ENCODE data around the gene ADCY5. TPM values are rescaled to one million over a fixed set of nuclear protein-coding genes. Genes with fewer than 3 reads are reported as not detected.

Gene ADCY5
- polyA plus RNA-seq, 3 donors: not detected

- H3K79me2 ChIP-seq (ENCODE audit: insufficient read depth, low read length): no peaks in the 10 kb centered on the region
- H3K27me3 ChIP-seq (ENCODE audit: control insufficient read depth in 2 of 2, insufficient read depth in 2 of 2, low read length in 2 of 2): no peaks in the 10 kb centered on the region
- peaks cover 8 to 17% (median 16%) of the 10 kb centered on the region in 3 donors for H3K27me3 Mint-ChIP-seq (ENCODE audit: low read depth in 3 of 3)
- peaks cover 0 to 2% (median 0%) of the 10 kb centered on the region in 7 donors for H3K9me3 Mint-ChIP-seq
- WGBS (ENCODE audit: insufficient coverage): 100% methylated on average over 2 of the region's 6 CpGs
- H3K9ac ChIP-seq (ENCODE audit: insufficient read depth, low read length, poor library complexity, severe bottlenecking): no peak overlapping the region
- no peak for TF ChIP-seq CTCF (IDR thresholded peaks at IDR 0.05)
- H3K4me3 ChIP-seq (replicated peaks in 1 of 3; ENCODE audit: low read depth in 2 of 3, low read length in 3 of 3): no peak overlapping the region
- no peaks in the 10 kb centered on the region for H4K20me1 ChIP-seq (ENCODE audit: insufficient read depth, low read length)
- no peak for DNase-seq
- H3K4me2 ChIP-seq (replicated peaks; ENCODE audit: extremely low read depth, low read length, poor library complexity, severe bottlenecking): no peak overlapping the region
- H3K4me3 Mint-ChIP-seq: no peak overlapping the region
- H3K27ac ChIP-seq (ENCODE audit: low read depth in 1 of 2, low read length in 2 of 2): no peak overlapping the region
- no peaks in the 10 kb centered on the region for H3K36me3 ChIP-seq (replicated peaks in 1 of 2; ENCODE audit: control insufficient read depth in 1 of 2, insufficient read depth in 2 of 2, low read length in 2 of 2)
- no peak overlapping the region for H2AFZ ChIP-seq (ENCODE audit: insufficient read depth, low read depth, low read length, poor library complexity, severe bottlenecking)
- H3K9me3 ChIP-seq (replicated peaks in 1 of 2; ENCODE audit: control insufficient read depth in 1 of 2, insufficient read depth in 1 of 2, low read length in 2 of 2): no peaks in the 10 kb centered on the region
- no peaks in the 10 kb centered on the region for H3K4me1 Mint-ChIP-seq
- H3K27ac Mint-ChIP-seq: no peak overlapping the region
- no peaks in the 10 kb centered on the region for H3K36me3 Mint-ChIP-seq
- H3K4me1 ChIP-seq (ENCODE audit: control insufficient read depth in 1 of 2, insufficient read depth in 2 of 2, low read length in 2 of 2): no peaks in the 10 kb centered on the region
- intact Hi-C loops (cut with micrococcal nuclease): no loop called here
These were observed 138.1 kb downstream of the ADCY5 start for GRCh38 chr3:123310741-123311140.

GRCh38 chr3:123310186-123310585 is 138.7 kb downstream of the ADCY5 start:
- Mint-ChIP-seq H3K27me3 (ENCODE audit: low read depth in 3 of 3) (peaks cover 9 to 18% (median 15%) of the 10 kb centered on the region in 3 donors), H3K9me3 (peaks cover 0 to 2% (median 0%) of the 10 kb centered on the region in 7 donors), H3K27ac (no peak overlapping the region), H3K4me3 (no peak overlapping the region), H3K36me3 (no peaks in the 10 kb centered on the region), H3K4me1 (no peaks in the 10 kb centered on the region)
- no peak overlapping the region for H3K4me2 ChIP-seq (replicated peaks; ENCODE audit: extremely low read depth, low read length, poor library complexity, severe bottlenecking)
- no peaks in the 10 kb centered on the region for H3K79me2 ChIP-seq (ENCODE audit: insufficient read depth, low read length)
- H3K9ac ChIP-seq (ENCODE audit: insufficient read depth, low read length, poor library complexity, severe bottlenecking): no peak overlapping the region
- WGBS (ENCODE audit: insufficient coverage): 97% methylated on average over 7 of the region's 8 CpGs
- no peak overlapping the region for H3K4me3 ChIP-seq (replicated peaks in 1 of 3; ENCODE audit: low read depth in 2 of 3, low read length in 3 of 3)
- H4K20me1 ChIP-seq (ENCODE audit: insufficient read depth, low read length): no peaks in the 10 kb centered on the region
- H3K4me1 ChIP-seq (ENCODE audit: control insufficient read depth in 1 of 2, insufficient read depth in 2 of 2, low read length in 2 of 2): no peaks in the 10 kb centered on the region
- no peak overlapping the region for H2AFZ ChIP-seq (ENCODE audit: insufficient read depth, low read depth, low read length, poor library complexity, severe bottlenecking)
- DNase-seq: no peak
- H3K27ac ChIP-seq (ENCODE audit: low read depth in 1 of 2, low read length in 2 of 2): no peak overlapping the region
- H3K27me3 ChIP-seq (ENCODE audit: control insufficient read depth in 2 of 2, insufficient read depth in 2 of 2, low read length in 2 of 2): no peaks in the 10 kb centered on the region
- no peak for TF ChIP-seq CTCF (IDR thresholded peaks at IDR 0.05)
- H3K36me3 ChIP-seq (replicated peaks in 1 of 2; ENCODE audit: control insufficient read depth in 1 of 2, insufficient read depth in 2 of 2, low read length in 2 of 2): no peaks in the 10 kb centered on the region
- H3K9me3 ChIP-seq (replicated peaks in 1 of 2; ENCODE audit: control insufficient read depth in 1 of 2, insufficient read depth in 1 of 2, low read length in 2 of 2): no peaks in the 10 kb centered on the region
- intact Hi-C loops (cut with micrococcal nuclease): no loop called here

All from CD14-positive monocyte (primary cell).